GM10248 (cell line): ENCODE measurements around the gene ABCA5.
"Not testable (repeated sequence)": the region's sequence is repeated elsewhere in the genome, so short reads cannot be mapped to it uniquely, and the experiment has no call there.

Experiments
- CTCF ChIA-PET: fragments of 300-600 bp; sonication (Branson Sonifier 250); formaldehyde crosslinking; extraction: SDS; loops from one replicate; lab custom pipeline; 2021; ENCODE audit warnings: antibody characterized with exemption; lab: Yijun Ruan, JAX
- POLR2A ChIA-PET: fragments of 350-650 bp; sonication (Branson Sonifier 250); formaldehyde crosslinking; extraction: SDS; loops from one replicate; lab custom pipeline; 2020; ENCODE audit warnings: antibody characterized with exemption; lab: Yijun Ruan, JAX
- DNase-seq: peaks from one replicate; pipeline ENCODE4 v3.0.0; 2012; ENCODE audit errors: extremely low spot score
- TF ChIP-seq, protein P1 (sequence below): IDR thresholded peaks from 2 replicates; pipeline ENCODE4 v1.5.1; 2012; ENCODE audit warnings: mild to moderate bottlenecking, low read depth; ENCODE audit errors: extremely low read depth, missing control alignments, control extremely low read depth

ABCA5 gene

DNA sequence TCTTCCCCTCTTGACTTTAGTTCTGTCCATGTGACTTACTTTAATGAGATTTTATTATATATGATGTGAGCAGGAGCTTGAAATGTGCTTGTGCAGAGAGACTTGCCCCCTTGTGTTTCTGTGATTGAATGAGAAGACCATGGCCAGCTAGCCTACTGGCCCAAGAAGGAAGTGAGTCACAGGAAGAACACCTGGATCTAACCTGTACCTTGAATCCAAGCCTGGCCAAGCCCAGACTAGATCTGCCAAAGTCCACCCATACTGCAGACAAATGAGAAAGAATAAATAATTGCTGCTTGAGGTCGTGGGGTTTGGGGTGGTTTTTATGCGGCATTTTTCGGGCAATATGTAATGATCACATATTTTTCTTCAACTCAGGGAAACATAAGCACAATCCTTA, 107.9 kb downstream of the ABCA5 start:
- TF ChIP-seq, protein P1, sequence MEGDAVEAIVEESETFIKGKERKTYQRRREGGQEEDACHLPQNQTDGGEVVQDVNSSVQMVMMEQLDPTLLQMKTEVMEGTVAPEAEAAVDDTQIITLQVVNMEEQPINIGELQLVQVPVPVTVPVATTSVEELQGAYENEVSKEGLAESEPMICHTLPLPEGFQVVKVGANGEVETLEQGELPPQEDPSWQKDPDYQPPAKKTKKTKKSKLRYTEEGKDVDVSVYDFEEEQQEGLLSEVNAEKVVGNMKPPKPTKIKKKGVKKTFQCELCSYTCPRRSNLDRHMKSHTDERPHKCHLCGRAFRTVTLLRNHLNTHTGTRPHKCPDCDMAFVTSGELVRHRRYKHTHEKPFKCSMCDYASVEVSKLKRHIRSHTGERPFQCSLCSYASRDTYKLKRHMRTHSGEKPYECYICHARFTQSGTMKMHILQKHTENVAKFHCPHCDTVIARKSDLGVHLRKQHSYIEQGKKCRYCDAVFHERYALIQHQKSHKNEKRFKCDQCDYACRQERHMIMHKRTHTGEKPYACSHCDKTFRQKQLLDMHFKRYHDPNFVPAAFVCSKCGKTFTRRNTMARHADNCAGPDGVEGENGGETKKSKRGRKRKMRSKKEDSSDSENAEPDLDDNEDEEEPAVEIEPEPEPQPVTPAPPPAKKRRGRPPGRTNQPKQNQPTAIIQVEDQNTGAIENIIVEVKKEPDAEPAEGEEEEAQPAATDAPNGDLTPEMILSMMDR, result no peak
- CTCF ChIA-PET, result interaction anchor here (1.2 to 3.6 kb wide), 2 partner anchors 9 to 13 kb away, joined by 3 to 20 read pairs; no protein-coding TSS in a partner anchor
- DNase-seq, result no peak
- POLR2A ChIA-PET, result no interaction called here

DNA sequence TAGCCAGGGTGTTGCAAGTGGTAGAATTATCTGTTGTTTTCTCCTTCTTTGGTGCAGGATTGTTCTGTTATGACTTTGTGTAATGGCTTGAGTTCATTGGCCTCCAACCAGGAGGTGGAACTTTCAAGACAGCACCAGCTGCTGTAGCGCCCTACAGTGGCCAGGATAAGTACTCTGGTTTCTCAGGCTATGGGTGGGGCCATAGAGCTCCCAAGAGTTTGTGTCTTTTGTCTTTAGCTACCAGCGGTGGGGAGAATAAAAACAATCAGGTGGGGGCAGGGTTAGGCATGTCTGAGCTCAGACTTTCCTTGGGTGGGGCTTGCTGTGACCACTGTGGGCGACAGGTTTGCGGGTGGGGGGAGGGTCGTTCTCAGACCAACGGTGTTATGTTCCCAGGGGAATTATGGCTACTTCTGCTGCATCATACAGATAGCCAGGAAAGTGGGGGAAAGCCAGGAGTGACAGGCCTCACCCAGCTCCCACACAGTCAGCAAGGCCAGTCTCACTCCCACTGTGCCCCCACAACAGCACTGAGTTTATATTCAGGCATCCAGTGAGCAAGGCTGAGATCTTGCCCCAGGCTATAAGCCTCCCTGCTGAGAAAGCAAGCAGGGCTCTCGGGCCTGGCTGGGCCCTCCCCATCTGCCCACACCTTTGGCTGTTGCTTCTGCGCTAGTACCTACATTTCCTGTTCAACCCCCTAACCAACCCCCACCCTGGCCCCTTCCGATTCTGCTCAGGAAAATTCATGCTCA, 113.7 kb downstream of the ABCA5 start:
- TF ChIP-seq, protein P1, result no peak
- ChIA-PET CTCF (interaction anchor here (1.1 to 1.5 kb wide), 2 partner anchors 10 to 24 kb away, joined by 3 read pairs; no protein-coding TSS in a partner anchor), POLR2A (no interaction called here)
- no peak for DNase-seq

DNA sequence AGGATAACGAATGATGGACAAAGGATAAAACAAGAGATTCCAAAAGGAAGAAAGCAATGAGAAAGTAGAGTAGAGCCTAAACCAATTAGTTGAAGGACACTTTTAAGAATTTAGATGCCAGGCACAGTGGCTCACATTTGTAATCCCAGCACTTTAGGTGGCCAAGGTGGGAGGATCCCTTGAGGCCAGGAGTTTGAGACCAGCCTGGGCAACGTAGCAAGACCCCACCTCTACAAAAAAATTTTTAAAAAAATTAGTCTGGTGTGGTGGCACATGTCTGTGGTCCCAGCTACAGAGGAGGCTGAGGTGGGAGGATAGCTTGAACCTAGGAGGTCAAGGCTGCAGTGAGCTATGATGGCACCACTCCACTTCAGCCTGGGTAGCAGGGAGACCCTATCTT, 118.3 kb downstream of the ABCA5 start:
- CTCF ChIA-PET, result interaction anchor here (0.8 kb wide), 1 partner anchor 15 kb away, joined by 3 read pairs; no protein-coding TSS in a partner anchor
- TF ChIP-seq, protein P1, result no peak
- no peak for DNase-seq
- POLR2A ChIA-PET, result no interaction called here

DNA sequence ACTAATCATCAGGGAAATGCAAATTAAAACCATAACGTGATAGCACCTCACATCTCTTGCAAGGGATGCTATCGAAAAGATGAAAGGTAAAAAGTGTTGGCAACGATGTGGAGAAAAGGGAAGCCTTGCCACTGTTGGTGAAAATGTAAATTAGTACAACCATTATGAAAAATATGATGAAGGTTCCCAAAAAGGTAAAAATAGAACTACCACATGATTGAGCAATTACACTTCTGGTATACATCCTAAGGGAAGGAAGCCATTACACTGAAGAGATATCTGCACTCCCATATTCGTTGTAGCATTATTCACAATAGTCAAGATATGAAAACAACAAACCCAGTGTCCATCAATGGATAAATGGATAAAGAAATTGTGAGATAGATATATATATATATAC, 119.8 kb downstream of the ABCA5 start:
- ChIA-PET CTCF (interaction anchor here (1.2 to 4.5 kb wide), 3 partner anchors 10 to 31 kb away, joined by 3 to 20 read pairs (median 3); no protein-coding TSS in a partner anchor), POLR2A (no interaction called here)
- no peak for DNase-seq
- TF ChIP-seq, protein P1, result no peak

DNA sequence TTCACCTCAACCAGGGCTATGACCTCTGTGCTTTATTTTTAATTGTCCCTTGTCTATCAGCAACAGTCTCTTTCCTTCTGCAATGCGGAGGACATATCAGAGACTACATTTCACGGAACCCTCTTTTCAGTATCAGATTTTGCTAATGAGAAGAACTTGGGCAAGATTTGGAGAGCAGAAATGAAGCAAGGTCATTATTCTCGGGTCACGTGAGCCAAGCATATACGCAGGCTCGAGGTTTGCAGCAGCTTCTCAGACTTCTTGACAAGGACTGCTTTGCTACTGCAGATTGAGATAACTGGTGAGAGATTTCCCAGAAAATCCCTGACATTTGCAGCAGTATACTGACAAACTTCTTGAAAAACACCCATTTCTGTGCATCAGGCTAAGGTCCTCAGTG, 128.7 kb downstream of the ABCA5 start:
- TF ChIP-seq, protein P1, result no peak
- ChIA-PET POLR2A (no interaction called here), CTCF (no interaction called here)
- no peak for DNase-seq

DNA sequence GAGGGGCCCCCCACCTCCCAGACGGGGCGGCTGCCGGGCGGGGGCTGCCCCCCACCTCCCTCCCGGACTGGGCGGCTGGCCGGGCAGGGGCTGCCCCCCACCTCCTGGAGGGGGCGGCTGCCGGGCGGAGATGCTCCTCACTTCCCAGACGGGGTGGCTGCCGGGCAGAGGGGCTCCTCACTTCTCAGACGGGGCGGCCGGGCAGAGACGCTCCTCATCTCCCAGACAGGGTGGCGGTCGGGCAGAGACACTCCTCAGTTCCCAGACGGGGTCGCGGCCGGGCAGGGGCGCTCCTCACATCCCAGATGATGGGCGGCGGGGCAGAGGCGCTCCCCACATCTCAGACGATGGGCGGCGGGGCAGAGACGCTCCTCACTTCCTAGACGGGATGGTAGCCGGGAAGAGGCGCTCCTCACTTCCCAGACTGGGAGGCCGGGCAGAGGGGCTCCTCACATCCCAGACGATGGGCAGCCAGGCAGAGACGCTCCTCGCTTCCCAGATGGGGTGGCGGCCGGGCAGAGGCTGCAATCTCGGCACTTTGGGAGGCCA, 130.8 kb downstream of the ABCA5 start:
- DNase-seq, POLR2A ChIA-PET, CTCF ChIA-PET: not testable (repeated sequence)
